Lower leg skin (tissue), 4 donors: ENCODE measurements around the gene SLC35B2. TPM values are rescaled to one million over a fixed set of nuclear protein-coding genes. Genes with fewer than 3 reads are reported as not detected.

Experiments used
- DNase-seq, 2 donors: peaks; one replicate each; pipeline ENCODE4 v3.0.0-alpha.2; 2019; ENCODE audit warnings: low spot score in 2 of 2
- H3K4me3 ChIP-seq: fragments of 200-600 bp; sonication (generic); 2 replicates; pipeline ENCODE4 v1.5.1; 2017; ENCODE audit warnings: mild to moderate bottlenecking, low read depth; ENCODE audit not compliant: poor library complexity, severe bottlenecking
- POLR2A ChIP-seq, 2 donors: fragments of 450-650 bp; IDR thresholded peaks; one replicate each; pipeline ENCODE4 v1.6.1; 2016 to 2017; ENCODE audit warnings: antibody characterized with exemption in 2 of 2, mild to moderate bottlenecking in 1 of 2, moderate library complexity in 1 of 2
- WGBS, 2 donors: methylation state at CpG; one replicate each; pipeline ENCODE4 v1.1.5; 2018; 5-methylcytosine and 5-hydroxymethylcytosine counted together
- intact Hi-C: fragments of 100-400 bp; cut with DNase I; formaldehyde crosslinking; loops from one replicate; pipeline ENCODE4 v1.15.0; 2023; ENCODE audit warnings: low total_unique reads
- total RNA-seq, 4 donors: library from RNA; depleted of rRNA; stranded (reverse); fragments of >200 nt; gene quantifications; one replicate each; pipeline ENCODE4 v1.1.0, GENCODE V29; 2016
- TF ChIP-seq, protein P1 (sequence below), 3 donors: fragments of 450-650 bp; IDR thresholded peaks; one replicate each; pipeline ENCODE4 v1.5.1; 2016; ENCODE audit warnings: antibody characterized with exemption in 3 of 3, mild to moderate bottlenecking in 3 of 3, moderate library complexity in 2 of 3

SLC35B2 gene
- total RNA-seq, 4 donors from 2014 or later, result 18.0 to 40.6 (median 32.6) TPM

DNA sequence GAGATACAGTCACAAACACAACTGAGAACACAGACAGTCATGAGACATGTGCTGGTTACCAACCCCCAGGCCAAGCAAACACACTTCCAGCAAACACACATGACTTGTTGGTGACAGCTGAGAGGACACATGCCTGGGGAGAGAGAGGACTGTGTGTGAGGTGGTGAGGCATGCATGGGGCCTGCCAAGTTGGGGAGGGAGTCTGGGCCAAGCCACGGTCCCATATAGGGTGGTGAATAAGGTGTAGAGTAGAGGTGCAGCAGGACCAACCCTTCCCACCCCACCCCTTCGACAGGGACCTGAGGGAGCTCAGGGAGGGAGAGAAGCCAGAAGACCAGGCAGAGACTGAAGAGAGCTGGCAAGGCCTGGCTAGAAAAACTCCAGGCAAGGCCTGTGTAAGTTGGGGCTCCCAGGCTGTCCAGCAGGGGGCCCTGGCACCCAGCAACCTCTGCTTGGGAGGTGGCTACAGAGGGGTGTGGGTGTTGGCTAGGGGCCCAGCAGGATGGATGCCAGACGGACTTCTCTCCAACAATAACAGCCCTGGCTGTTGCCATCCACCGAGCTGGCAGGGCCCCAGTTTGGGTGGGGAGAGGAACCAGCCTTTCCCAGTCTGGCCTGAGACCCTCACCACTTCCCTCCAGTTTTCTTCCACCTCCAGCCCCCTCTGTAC is 35.9 kb downstream of the SLC35B2 start:
- DNase-seq, result peak; percentile 94 to 99
- no peak overlapping the region for H3K4me3 ChIP-seq
- no peak for TF ChIP-seq POLR2A (IDR thresholded peaks at IDR 0.05)
- TF ChIP-seq, protein P1, sequence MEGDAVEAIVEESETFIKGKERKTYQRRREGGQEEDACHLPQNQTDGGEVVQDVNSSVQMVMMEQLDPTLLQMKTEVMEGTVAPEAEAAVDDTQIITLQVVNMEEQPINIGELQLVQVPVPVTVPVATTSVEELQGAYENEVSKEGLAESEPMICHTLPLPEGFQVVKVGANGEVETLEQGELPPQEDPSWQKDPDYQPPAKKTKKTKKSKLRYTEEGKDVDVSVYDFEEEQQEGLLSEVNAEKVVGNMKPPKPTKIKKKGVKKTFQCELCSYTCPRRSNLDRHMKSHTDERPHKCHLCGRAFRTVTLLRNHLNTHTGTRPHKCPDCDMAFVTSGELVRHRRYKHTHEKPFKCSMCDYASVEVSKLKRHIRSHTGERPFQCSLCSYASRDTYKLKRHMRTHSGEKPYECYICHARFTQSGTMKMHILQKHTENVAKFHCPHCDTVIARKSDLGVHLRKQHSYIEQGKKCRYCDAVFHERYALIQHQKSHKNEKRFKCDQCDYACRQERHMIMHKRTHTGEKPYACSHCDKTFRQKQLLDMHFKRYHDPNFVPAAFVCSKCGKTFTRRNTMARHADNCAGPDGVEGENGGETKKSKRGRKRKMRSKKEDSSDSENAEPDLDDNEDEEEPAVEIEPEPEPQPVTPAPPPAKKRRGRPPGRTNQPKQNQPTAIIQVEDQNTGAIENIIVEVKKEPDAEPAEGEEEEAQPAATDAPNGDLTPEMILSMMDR (IDR thresholded peaks at IDR 0.05), result peak in 1 of 3 donors; percentile 21
- intact Hi-C loops, result no loop called here
- WGBS, 2 donors, result 0 to 7% methylated on average over 4 of the region's 4 CpGs

DNA sequence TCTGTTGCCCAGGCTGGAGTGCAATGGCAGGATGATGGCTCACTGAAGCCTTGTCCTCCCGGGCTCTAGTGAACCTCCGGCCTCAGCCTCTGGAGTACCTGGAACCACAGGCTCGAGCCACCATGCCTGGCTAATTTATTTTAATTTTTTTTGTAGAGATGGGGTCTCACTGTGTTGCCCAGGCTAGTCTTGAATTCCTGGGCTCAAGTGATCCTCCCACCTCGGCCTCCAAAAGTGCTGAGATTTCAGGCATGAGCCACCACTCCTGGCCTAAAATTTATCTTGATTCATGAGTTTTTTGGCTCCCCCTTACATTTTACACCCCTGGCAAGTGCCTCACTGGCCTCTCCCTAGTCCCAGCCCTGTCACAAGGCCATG is 36.4 kb downstream of the SLC35B2 start:
- DNase-seq, result no peak
- H3K4me3 ChIP-seq, result no peak overlapping the region
- WGBS, 2 donors, result 56 to 64% methylated on average over 4 of the region's 4 CpGs
- intact Hi-C loops, result no loop called here
- no peak for TF ChIP-seq POLR2A (IDR thresholded peaks at IDR 0.05)
- TF ChIP-seq, protein P1 (IDR thresholded peaks at IDR 0.05), result no peak

DNA sequence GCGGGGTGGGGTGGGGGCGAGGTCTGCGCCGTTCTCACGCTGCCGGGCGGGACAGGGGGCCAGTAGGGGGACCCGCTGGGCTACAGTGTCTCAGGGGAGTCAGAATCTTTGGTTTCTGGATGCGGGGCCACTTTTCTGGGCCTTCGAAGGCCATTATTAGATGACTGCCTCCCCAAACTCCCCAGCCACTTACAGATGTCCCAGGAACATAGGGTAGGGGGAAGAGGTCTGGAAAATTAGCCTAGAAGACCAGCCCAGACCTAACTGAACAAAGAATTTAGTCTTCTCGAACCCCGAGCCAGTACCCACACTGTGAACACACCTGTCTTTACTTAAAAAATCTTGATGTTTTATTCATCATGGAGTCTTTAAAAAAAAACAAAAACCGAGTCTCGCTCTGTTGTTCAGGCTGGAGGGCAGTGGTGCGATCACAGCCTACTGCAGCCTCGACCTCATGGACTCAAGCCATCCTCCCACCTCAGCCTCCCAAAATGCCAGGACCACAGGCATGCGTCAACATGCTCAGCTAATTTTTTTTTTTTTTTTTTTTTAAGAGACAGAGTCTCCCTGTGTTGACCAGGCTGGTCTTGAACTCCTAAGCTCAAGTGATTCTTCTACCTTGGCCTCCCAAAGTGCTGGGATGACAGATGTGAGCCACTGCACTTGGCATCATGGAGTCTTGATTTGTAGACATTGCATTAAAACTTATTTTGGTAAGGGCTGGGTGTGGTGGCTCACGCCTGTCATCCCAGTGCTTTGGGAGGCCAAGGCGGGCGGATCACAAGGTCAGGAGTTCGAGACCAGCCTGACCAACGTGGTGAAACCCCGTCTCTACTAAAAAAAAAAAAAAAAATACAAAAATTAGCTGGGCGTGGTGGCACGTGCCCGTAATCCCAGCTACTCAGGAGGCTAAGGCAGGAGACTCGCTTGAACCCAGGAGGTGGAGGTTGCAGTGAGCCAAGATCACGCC is 37.2 kb downstream of the SLC35B2 start:
- 50 to 59% methylated on average over 26 to 28 of the region's 28 CpGs for WGBS, 2 donors
- no peak for TF ChIP-seq POLR2A (IDR thresholded peaks at IDR 0.05)
- TF ChIP-seq, protein P1 (IDR thresholded peaks at IDR 0.05), result no peak
- intact Hi-C loops, result no loop called here
- H3K4me3 ChIP-seq, result no peak overlapping the region
- no peak for DNase-seq

DNA sequence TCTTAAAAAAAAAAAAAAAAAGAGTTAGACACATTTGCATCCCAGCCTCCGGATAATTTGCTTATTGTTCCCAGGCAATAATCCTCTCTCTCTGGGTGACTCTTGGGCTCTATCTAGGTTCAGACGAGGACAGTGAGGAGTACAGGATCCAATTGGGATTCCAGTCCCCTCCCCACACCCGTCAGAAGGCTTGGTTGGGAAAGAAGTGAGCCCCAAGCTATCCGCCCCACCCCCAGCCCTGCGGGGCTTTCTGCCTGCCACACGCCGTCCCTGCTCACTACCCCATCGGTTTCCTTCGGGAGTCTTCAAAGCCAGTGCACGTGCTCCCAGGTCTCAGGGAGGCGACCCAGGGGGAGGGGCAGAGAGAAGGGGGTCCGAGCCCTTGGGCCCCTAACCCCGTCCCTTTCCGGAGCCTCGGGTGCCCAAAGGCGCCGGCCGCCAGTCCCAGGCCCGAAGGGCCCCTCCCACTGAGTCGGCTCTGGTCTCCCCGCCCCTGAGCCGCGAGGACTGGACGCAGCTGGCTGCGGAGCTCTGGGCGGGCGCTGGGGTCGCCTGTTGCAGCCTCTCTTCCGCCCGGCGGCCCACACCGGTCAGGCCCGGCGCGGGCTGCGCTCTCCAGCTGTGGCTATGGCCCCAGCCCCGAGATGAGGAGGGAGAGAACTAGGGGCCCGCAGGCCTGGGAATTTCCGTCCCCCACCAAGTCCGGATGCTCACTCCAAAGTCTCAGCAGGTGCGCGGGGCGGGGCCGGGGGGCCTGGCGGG is 38.1 kb downstream of the SLC35B2 start:
- TF ChIP-seq POLR2A (IDR thresholded peaks at IDR 0.05), result no peak
- TF ChIP-seq, protein P1 (IDR thresholded peaks at IDR 0.05), result no peak
- 5 to 13% methylated on average over 10 to 29 of the region's 45 CpGs for WGBS, 2 donors
- peak; percentile 70 to 97 for DNase-seq
- no peak overlapping the region for H3K4me3 ChIP-seq
- intact Hi-C loops, result no loop called here

DNA sequence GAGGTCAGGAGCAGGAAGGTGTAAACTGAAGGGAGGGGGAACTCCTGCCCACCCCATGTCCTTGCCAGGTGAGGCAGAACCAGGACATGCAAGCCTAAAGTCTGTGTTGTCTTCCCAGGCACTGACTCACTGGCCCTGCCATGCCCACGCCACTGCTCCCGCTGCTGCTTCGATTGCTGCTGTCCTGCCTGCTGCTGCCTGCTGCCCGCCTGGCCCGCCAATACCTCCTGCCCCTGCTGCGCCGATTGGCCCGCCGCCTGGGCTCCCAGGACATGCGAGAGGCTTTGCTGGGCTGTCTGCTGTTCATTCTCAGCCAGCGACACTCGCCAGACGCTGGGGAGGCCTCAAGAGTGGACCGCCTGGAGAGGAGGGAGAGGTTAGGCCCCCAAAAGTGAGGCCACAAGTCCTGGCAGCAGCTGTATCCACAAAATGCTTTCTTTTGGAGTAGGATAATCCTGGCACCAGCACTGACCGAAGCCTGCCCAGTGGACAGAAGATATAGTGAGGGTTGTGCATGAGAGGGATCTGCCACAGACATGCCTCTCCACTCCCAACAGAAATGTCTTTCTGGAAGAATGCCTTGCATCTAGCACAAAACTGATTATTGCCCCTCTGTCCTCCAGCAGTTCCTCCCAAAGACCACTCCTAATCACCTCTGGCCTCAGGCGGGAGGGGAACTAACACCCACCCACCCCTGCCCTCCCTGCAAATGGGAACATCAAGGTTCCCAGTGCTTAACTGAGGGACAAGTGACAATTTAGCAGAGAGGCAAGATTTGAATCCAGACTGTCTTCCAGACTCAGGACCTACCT is 39.8 kb downstream of the SLC35B2 start:
- 74% methylated on average over 16 of the region's 16 CpGs for WGBS, 2 donors
- H3K4me3 ChIP-seq, result no peak overlapping the region
- no peak for DNase-seq
- no peak for TF ChIP-seq POLR2A (IDR thresholded peaks at IDR 0.05)
- TF ChIP-seq, protein P1 (IDR thresholded peaks at IDR 0.05), result no peak
- intact Hi-C loops, result no loop called here
